IMR-90 (cell line): Measurements from ENCODE around the gene CCDC74A.

ENCODE experiments used
- CTCF ChIP-seq: conservative IDR thresholded peaks from 2 replicates; pipeline ENCODE4 v1.5.1; 2012; ENCODE audit warnings: mild to moderate bottlenecking, low read depth, low read length, improper control_type of control experiment
- FOS ChIP-seq: fragments of 150-350 bp; IDR thresholded peaks from 2 replicates; pipeline ENCODE4 v1.6.1; 2016; ENCODE audit warnings: low read depth, low read length
- MAFK ChIP-seq: IDR thresholded peaks from 2 replicates; pipeline ENCODE4 v1.6.1; 2012; ENCODE audit warnings: low read depth, low read length, improper control_type of control experiment
- MXI1 ChIP-seq: IDR thresholded peaks from 2 replicates; pipeline ENCODE4 v1.6.1; 2012; ENCODE audit warnings: low read depth, mild to moderate bottlenecking, low read length, moderate library complexity, borderline replicate concordance
- POLR2A ChIP-seq: IDR thresholded peaks from 2 replicates; pipeline ENCODE4 v1.6.1; 2012; ENCODE audit warnings: mild to moderate bottlenecking, low read depth, low read length
- RAD21 ChIP-seq: IDR thresholded peaks from 2 replicates; pipeline ENCODE4 v1.6.1; 2012; ENCODE audit warnings: low read length, improper control_type of control experiment
- RFX5 ChIP-seq: IDR thresholded peaks from 2 replicates; pipeline ENCODE4 v1.8.0; 2012; ENCODE audit warnings: low read depth, mild to moderate bottlenecking, low read length, moderate library complexity
- TF ChIP-seq, protein P1 (sequence below): fragments of 150-350 bp; IDR thresholded peaks from 2 replicates; pipeline ENCODE4 v1.6.1; 2017; ENCODE audit warnings: mild to moderate bottlenecking, antibody characterized with exemption, low read length, low read depth

GRCh38 chr2:131572175-131572574 lies 44.5 kb downstream of the CCDC74A start:
- TF ChIP-seq MAFK (no peak), CTCF (no peak), FOS (no peak), POLR2A (no peak), RFX5 (no peak), RAD21 (no peak), MXI1 (no peak)
- TF ChIP-seq, protein P1, sequence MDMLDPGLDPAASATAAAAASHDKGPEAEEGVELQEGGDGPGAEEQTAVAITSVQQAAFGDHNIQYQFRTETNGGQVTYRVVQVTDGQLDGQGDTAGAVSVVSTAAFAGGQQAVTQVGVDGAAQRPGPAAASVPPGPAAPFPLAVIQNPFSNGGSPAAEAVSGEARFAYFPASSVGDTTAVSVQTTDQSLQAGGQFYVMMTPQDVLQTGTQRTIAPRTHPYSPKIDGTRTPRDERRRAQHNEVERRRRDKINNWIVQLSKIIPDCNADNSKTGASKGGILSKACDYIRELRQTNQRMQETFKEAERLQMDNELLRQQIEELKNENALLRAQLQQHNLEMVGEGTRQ = no peak
